ENCODE data around the gene HOXC13.

The HOXC13 gene

GRCh38 chr12:53956914-53957536 is 18.4 kb downstream of the HOXC13 start:
- TF ChIP-seq, protein P1, sequence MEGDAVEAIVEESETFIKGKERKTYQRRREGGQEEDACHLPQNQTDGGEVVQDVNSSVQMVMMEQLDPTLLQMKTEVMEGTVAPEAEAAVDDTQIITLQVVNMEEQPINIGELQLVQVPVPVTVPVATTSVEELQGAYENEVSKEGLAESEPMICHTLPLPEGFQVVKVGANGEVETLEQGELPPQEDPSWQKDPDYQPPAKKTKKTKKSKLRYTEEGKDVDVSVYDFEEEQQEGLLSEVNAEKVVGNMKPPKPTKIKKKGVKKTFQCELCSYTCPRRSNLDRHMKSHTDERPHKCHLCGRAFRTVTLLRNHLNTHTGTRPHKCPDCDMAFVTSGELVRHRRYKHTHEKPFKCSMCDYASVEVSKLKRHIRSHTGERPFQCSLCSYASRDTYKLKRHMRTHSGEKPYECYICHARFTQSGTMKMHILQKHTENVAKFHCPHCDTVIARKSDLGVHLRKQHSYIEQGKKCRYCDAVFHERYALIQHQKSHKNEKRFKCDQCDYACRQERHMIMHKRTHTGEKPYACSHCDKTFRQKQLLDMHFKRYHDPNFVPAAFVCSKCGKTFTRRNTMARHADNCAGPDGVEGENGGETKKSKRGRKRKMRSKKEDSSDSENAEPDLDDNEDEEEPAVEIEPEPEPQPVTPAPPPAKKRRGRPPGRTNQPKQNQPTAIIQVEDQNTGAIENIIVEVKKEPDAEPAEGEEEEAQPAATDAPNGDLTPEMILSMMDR (IDR thresholded peaks at IDR 0.05; ENCODE audit: extremely low read depth, missing control alignments), result no peak
- no peak for DNase-seq (ENCODE audit: low spot score)

DNA sequence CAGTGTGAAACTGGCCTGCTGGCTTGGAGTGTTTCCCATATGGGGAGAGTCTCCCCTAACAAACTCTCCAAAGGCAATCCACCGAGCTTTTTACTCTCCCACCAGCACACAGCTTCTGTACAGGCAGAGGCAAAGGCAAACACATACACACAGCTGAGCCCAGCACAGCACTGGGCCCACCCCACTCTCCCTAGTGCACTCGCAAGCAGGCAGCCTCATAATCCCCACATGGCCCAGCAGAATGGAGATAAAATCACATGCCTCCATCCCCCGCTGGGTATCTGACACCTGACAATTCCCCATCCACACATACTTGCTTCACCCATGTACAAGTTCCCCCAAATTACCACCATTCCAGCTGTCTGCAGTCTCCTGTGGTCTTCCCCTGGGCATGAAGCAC is 19.5 kb downstream of the HOXC13 start:
- no peak for DNase-seq (ENCODE audit: low spot score)
- TF ChIP-seq, protein P1 (IDR thresholded peaks at IDR 0.05; ENCODE audit: extremely low read depth, missing control alignments), result no peak

- DNase-seq (ENCODE audit: low spot score), result no peak
- TF ChIP-seq, protein P1 (IDR thresholded peaks at IDR 0.05; ENCODE audit: extremely low read depth, missing control alignments), result no peak
Observed at GRCh38 chr12:53959314-53959713, 20.7 kb downstream of the HOXC13 start.

DNA sequence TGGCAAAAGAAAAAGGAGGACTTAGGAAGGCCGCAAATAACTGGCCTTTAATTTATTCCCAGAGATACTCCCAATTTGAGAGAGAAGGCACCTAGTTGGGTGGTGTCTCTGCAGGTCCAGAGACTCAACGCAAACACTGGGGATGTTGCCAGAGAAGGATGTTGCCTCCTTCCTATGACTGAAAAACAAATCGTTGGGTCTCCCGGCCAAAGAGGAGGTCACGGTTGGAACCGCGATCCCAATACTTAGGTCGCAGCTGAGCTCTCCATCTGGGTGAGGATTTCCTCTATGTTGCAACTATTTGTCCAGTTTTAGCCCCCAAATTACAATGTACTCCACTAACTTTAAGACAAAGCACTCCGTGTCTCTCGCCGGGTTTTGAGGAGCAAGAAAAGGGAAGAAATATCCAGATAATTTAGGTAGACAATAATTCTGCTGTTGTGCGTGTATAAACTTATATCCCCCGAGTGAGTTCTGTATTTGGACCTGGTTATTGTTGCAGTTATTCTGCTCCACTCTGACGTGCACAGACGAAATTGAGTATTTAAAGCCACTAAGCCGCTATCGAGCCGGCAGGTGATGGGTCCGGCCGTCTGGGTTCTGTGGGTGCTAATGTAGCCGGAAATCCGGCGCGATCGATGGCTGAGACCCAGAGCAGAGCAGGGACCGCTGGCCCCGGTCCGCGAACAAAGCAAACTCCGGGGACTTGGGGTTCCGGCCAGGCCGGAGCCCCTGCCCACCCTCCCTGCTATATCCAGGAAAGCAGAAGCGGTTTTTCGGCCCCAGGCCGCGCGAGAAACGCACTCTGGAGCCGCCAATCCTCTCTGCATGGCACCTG is 21.8 kb downstream of the HOXC13 start:
- no peak for DNase-seq (ENCODE audit: low spot score)
- TF ChIP-seq, protein P1 (IDR thresholded peaks at IDR 0.05; ENCODE audit: extremely low read depth, missing control alignments), result no peak

- DNase-seq (ENCODE audit: low spot score), result no peak
- TF ChIP-seq, protein P1 (IDR thresholded peaks at IDR 0.05; ENCODE audit: extremely low read depth, missing control alignments), result no peak
Observed at GRCh38 chr12:53961025-53961761, 22.6 kb downstream of the HOXC13 start.

DNA sequence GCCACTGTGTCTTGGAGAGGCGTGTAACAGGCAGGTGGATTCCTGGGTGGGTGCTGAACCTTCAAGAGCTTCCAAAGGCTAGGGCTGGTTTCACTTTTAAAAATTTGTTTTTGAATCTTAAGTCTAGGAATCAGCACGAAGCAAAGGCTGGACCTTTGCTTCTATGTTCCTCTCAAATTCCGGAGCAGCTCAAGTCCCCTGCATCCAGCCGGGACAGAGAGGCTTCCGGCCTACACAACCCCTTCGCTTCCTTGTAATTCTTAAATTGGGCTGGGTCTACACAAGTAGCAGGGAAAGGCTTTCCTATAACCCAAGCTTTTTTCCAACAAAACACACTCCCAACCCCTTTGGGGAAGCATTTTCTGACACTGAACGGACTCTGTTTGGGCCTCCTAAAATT is 24.4 kb downstream of the HOXC13 start:
- TF ChIP-seq, protein P1 (IDR thresholded peaks at IDR 0.05; ENCODE audit: extremely low read depth, missing control alignments), result no peak
- DNase-seq (ENCODE audit: low spot score), result no peak
